HG02798 (cell line): ENCODE results near the gene EIF1B.

Source experiments
- ATAC-seq: cut with Tn5 transposase; IDR thresholded peaks from one replicate; pipeline ENCODE4 v1.9.1; 2021; ENCODE audit warnings: mild to moderate bottlenecking; ENCODE audit not compliant: unreplicated experiment, poor library complexity

EIF1B gene

DNA sequence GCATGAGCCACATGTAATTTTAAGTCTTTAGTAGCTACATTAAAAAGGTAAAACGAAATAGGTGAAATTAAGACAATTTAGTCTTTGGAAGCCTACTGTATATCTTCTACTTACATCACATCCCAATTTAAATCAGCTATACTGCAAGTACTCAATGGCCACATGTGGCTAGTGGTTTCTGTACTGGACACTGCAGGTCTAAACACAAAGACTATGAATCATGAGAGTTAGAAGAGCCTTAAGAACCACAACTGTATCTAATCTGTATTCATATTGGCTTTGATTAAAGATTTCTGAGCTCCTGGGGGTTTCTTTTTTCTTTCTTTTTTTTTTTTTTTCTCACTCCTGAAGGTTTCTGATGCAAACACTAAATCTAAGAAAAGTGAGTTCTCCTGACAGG, 2.3 kb upstream of the EIF1B start:
- ATAC-seq = no peak

GRCh38 chr3:40308725-40309417, 636 bp upstream of the EIF1B start:
- ATAC-seq = no peak

GRCh38 chr3:40309925-40310695, 603 bp downstream of the EIF1B start:
- peak; percentile 23 for ATAC-seq

- ATAC-seq = no peak
Observed at GRCh38 chr3:40310705-40311104, 1.2 kb downstream of the EIF1B start.

DNA sequence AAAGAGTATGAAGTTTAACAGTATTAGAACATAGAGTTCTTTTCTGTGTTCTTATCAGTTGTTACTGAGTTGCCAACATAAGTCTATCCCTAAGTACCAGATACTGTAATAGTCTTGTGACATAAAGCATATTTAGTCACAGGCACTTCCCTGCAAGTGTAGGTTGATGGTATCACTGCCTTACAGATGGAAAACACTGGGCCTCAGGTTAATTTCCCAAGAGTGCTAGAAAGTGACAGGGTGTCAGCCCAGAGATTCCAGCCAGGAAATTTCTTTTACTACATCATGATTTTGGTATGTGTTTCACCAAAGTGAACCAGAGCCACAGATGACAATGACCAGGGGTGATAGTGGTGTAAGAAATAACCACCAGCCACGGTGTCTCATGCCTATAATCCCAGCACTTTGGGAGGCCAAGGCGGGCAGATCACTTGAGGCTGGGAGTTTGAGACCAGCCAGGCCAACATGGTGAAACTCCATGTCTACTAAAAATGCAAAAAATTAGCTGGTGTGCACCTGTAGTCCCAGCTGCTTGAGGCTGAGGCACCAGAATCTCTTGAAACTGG, 3.2 kb downstream of the EIF1B start:
- ATAC-seq = no peak

DNA sequence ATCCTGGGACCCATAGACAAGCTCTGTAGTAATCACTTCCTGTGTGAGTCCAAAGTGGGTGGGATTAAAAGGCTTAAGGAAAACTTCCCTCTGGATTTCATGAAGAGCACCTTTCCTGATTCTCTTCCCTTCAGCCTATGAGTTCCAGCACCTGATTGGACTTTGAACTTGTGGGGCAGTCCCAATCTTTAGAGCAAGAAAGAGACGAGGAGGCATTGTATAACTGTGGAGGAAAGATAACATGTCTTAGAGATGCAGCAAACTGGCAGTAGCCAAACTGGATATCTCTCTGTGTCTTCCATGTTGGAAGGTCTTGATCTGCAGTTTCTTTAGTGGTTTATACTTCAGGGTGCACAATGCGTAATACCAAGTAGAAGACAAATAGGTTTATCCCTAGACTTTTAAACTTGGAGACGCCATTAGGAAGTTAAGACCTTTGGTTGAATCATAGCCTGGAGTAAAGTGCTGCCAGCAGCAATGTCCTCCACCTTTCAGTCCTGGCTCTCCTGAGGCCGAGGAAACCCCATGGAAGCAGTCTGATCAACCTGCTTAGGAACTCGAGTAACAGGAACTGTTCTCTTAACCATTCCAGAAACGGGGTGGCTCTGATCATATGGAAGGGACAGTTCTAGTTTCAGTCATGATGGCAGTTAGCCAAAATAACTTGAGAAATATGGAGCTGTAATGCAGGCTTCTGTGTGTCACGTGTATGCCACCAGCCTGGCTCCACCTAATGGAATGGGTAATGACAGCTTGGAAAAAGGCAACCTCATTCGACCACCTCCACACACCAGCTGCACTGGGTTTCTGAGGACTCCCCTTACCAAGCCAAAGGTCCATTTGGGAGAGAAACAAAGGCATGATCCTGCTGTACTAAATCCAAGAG, 4.7 kb downstream of the EIF1B start:
- no peak for ATAC-seq

- ATAC-seq = peak; percentile 67
Observed at GRCh38 chr3:40317061-40317855, 7.8 kb downstream of the EIF1B start.

- ATAC-seq = no peak
Observed at GRCh38 chr3:40321818-40322217, 12.3 kb downstream of the EIF1B start.

DNA sequence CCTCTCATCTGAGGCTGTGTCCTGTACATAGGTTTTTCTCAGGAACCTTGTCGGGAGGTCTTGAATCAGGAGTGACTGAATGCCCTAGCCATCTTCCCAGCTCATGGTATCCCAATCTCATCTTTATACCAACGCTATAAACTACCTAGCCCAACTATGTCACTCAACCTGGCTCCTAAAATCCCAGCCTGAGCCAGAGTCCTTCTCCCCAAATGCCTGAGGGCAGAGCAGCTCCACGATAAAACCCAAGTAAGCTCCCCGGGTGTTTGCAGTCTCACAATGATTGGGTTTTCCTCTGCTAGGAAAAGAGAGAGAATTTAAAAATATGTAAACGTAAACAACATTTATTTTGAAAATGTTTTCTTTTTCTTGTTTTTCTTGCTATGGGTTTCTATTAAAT, 14.4 kb downstream of the EIF1B start:
- no peak for ATAC-seq

- no peak for ATAC-seq
Observed at GRCh38 chr3:40324621-40325020, 15.1 kb downstream of the EIF1B start.

- no peak for ATAC-seq
Observed at GRCh38 chr3:40325465-40325864, 16.0 kb downstream of the EIF1B start.

GRCh38 chr3:40328374-40328773, 18.9 kb downstream of the EIF1B start:
- ATAC-seq = no peak

GRCh38 chr3:40329071-40329470, 19.6 kb downstream of the EIF1B start:
- no peak for ATAC-seq

DNA sequence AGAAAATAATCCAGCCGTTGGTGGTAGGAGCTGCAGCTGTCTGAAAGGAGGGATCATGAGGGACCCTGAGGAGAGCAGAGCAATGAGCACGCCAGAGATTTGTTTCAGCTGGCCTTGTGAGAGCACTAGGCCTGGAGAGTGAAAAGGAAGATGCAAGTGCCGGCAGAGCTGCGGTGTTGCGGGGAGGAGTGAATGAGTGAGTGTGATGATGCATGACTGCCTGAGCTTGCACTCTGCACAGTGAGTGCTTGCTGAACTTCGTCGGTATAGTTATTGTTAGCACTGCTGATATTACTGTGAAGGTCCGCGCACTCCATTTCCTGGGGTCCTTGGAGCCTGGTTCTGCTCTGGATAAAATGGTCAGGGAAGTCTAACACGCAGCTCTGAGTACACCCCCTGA, 23.2 kb downstream of the EIF1B start:
- ATAC-seq = peak; percentile 64

DNA sequence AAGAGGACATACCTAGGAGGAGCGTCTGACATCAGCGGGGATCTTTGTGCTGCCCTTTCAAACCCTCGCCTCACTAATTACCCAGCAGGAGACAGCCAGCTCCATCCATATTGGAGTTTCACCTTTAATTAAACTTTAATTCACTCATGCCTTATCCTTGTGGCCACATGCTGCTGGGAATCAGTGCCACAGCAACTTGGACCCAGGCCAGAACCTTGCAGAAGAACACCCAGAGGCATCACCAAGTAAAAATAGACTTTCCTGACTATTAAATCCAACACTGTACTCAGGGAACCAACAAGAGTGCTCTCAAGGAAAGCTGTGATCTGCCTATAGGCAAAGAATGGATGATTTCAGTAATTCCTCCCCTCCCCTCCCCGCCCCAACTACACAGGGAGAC, 23.9 kb downstream of the EIF1B start:
- no peak for ATAC-seq

GRCh38 chr3:40333852-40334251, 24.3 kb downstream of the EIF1B start:
- no peak for ATAC-seq

- ATAC-seq = no peak
Observed at GRCh38 chr3:40336101-40336500, 26.6 kb downstream of the EIF1B start.

DNA sequence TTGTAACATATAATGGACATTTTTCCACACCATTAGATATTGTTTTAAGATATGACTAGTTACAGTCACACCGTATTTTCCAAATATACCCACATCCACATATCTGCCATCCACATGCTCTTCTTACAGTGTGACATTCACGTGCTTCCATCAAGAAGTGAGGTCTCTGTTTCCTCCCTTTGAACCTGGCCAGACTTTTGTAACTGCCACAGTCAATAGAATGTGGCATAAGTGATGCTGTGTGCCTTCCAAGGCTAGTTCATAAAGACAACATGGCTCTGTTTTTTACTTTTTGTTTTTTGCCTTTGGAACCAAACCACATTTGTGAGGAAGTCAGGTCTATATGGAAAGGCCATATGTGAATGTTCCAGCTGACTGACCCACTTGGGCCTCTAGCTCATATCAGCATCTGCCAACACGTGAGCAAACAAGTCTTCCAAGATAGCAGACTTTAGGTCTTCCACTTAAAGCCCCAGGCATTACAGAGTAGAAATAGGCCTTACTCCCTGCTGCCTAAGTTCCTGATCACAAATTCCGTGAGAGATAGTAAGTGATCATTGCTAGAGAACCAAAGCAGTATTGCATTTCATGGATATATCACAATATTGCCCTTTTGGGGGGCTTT, 27.1 kb downstream of the EIF1B start:
- ATAC-seq = no peak
